Inferior parietal cortex (tissue), 1 donor: ENCODE data around the gene MTX2.
"Not testable (repeated sequence)": the region's sequence is repeated elsewhere in the genome, so short reads cannot be mapped to it uniquely, and the experiment has no call there.

Experiments used
- DNase-seq: peaks from one replicate; pipeline ENCODE4 v3.0.0-alpha.2; 2016; ENCODE audit errors: extremely low spot score

The MTX2 gene

DNA sequence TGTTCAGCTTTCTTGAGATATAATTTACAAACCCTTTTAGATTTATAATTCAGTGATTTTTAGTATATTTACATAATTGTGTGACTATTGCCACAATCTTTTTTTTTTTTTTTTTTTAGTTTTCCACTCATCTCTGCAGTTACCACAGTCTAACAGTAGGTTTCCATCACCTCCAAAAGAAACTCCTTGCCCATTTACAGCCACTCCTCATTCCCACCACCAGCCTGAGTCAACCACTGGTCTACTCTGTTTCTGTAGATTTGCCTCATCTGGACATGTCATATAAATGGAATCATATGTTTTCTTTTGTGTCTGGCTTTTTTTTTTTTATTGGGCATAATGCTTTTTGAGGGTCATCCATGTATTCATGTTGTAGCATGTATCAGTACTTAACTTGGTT lies 16.1 kb downstream of the MTX2 start:
- DNase-seq = no peak

DNA sequence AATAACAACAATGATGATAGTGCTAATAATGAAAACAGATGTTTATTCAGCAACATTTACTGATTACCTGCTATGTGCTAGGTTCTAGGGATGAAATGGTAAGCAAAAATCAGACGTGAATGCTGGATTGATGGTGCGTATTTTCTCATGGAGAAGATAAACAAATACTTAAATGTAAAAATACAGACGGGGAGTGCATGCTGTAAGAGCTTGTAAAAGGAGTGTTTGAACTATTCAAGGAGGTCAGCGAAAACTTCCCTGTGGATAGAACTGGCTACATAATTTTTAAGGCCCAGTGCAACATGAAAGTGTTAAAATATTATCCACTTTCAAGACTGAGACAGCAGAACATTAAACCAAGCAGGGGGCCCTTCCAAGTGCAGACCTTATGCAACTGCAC lies 22.1 kb downstream of the MTX2 start:
- no peak for DNase-seq

DNA sequence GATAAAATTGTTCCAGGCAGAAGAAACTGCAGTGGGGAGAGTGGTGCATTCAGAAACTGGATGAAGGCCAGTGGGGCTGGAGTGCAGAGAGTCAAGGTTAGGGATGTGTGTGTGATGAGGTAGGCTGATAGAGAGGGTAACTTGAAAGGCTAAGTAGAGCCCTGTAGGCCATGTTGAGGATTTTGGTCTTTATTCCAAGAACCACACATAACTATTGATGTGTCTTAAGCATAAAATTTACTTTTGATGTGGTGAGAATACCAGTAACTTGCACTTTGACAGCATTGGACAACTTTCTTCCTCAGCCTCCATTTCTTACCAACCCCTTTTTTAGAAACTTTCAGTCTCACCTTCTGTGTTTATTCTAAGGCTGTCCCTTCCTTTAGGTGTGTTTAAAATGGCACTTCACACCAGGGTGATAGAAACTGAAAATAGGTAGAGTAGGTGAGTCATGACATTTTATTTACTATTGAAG lies 22.6 kb downstream of the MTX2 start:
- DNase-seq = no peak

DNA sequence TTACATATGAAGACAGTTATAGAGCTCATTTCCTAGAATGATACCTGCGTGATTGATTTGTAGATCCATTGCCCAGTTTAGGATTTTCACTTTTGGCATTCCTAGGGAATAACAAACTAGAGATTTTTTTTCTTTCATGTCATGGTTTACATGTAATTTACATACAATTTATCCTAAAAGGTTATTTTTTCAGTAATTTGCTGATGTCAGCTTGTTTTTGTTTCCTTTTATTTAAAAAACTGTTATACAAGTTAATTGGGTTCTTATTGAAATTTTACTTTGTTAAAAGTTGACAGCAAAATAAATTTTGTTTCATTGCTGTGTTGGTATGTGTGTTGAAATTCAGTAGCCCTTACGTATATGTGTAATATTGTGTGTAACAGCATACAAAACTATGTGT lies 23.4 kb downstream of the MTX2 start:
- no peak for DNase-seq

DNA sequence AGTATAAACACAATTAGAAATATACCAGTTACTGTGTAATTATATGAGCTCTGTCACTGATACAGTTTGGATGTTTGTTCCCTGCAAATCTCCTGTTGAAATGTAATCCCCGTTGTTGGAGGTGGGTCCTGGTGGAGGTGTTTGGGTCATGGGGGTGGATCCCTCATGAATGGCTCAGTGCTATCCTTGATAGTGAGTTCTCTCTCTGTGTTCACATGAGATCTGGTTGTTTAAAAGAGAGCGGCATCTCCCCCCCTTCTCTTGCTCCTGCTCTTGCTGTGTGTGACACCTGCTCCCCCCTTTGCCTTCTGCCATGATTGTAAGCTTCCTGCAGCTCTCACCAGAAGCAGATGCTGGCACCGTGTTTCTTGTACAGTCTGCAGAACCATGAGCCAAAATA lies 24.1 kb downstream of the MTX2 start:
- no peak for DNase-seq

DNA sequence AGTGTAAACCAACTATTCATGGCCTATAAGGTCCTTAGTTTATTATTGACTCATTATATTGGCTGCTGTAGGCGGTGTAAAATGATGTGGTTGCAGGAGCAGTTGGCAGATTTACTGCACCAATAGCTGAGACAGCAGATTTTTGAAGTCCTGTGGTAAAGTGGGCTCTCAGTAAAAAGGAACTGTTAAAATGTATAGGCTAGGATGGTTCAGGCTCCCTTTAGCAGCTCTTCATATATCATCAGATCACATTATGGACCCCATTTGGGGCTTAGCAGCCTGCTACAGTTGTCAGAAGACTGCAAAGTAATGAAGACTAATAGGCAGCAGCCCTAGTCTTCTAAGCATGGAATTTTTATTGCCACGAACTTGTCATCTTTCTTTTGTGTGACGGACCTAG lies 27.8 kb downstream of the MTX2 start:
- no peak for DNase-seq

DNA sequence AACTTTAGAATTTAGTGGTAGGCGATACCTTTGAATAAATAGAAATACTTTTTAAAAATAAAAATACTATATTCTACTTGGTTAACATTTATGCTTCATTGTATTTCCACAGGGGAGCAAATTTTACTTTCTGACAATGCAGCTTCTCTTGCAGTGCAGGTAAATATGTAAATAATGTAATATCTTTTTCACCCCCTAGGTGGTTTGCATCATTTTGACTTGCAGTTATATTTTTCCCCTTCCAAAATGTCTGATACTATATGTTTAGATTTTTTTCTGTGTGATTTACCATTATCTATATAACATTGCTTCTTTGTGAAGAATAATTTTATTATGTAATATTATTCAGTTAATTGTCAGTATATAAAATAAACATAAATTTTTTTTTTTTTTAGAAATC lies 28.5 kb downstream of the MTX2 start:
- no peak for DNase-seq

DNA sequence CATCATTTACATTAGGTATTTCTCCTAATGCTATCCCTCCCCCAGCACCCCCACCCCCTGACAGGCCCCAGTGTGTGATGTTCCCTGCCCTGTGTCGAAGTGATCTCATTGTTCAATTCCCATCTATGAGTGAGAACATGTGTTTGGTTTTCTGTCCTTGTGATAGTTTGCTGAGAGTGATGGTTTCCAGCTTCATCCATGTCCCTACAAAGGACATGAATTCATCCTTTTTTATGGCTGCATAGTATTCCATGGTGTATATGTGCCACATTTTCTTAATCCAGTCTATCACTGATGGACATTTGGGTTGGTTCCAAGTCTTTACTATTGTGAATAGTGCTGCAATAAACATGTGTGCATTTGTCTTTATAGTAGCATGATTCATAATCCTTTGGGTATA lies 36.8 kb downstream of the MTX2 start:
- DNase-seq = not testable (repeated sequence)

DNA sequence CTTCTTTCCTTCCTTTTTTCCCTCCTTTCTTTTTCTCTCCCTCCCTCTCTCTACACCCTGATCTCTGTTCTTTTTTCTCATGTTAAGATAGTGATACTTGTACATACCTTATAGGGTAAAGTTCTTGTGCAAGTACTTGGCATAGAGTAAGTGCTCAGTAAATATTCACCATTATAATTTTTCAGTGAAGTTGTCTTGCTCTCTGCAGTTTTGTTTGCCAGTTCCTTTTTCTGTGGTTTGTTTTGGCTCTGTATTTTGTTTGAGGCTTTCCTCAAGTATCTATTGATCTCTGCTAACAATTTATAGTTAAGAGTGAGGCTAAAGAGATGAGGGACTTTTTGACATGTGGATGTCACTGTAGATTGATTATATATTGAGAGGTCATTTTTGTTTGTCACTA lies 48.0 kb downstream of the MTX2 start:
- no peak for DNase-seq

DNA sequence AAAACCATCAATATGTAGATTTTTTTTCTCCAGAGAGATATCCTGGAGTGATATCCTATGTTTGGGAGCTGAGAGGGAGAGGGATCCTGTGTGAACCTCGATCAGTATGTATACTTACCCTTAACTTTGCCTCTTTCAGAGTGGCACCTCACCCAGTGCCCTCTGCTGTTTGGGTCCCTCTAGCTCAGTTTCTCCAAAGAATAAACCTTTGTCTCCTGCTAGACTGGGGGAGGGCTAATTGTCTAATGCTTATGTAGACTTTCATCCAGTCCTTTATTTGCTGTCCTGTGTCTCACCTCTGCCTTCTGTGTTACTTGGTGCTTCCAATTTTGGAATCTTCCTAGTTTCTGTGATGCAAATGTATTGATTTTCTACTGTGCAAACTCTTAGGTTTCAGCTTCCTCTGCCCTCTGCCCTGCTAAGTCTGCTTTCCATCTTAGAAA lies 48.4 kb downstream of the MTX2 start:
- DNase-seq = no peak

DNA sequence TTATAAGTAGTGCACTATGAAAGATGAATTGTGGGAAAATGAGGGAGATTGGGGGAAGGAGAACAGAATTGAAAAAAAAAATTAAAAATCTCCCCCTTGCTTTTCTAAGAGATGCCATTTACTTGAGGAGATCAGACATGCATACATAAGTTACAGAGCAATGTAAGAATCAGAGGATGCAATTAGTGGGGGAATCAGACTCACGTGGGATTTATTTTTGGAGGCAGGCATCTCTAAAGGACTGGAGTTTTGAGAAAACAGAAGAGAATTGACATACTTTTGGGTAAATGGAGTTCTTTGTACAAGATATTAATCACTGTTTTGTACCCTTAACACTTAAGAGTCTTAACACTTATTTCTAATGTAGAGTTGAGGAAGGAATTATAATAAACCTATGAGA lies 52.7 kb downstream of the MTX2 start:
- no peak for DNase-seq

DNA sequence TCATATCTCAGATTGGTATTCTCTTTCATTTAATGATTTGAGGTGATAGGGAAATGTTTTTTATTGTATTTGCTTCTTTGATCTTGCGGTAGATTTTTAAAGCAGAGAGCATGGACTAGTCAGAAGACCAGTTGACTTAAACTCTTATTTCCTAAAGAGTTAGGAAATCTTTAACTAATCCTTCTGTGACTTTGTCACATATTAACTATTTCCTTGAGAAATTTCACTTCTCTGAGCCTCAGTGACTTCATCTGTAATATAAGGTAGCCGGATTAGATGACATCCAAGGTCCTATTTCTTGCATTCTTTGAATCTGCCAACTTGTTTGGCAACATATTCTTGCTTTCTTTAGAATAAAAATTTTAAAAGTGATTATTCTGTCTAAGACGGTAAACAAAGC lies 55.6 kb downstream of the MTX2 start:
- no peak for DNase-seq

DNA sequence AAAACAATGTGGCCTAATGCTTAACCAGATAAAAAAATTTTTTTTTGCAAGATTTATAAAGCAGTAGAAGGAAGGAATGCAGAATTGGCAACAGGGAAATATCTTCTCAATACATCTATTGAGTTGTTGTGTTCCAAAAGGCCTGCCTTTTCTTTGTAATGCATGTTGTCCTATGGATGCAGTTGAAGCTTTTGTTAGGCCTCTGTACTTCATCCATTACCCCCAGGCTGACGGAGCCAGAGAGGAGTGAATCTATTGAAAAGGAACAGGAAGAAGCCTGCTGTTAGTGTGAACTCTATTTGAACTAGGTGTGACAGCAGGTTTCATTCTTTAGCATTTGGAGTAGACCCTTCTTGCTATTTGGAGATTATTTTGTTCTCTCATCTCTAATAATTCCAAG lies 56.5 kb downstream of the MTX2 start:
- DNase-seq = no peak

DNA sequence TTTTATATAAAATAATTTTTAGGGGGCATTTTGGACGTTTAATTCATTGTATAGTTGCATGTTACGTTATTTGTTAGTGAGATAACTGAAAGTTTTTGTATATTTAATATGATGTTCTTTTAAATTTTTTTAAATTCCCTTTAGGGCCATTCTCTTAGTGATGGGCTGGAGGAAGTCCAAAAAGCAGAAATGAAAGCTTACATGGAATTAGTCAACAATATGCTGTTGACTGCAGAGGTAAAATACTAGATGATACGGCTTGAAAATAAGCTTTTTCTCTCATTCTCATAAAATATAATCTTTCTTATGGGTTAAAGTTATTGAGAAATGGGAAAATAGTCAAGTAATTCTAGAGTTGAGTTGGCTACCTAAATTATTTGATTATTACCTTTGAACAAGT lies 58.9 kb downstream of the MTX2 start:
- no peak for DNase-seq

DNA sequence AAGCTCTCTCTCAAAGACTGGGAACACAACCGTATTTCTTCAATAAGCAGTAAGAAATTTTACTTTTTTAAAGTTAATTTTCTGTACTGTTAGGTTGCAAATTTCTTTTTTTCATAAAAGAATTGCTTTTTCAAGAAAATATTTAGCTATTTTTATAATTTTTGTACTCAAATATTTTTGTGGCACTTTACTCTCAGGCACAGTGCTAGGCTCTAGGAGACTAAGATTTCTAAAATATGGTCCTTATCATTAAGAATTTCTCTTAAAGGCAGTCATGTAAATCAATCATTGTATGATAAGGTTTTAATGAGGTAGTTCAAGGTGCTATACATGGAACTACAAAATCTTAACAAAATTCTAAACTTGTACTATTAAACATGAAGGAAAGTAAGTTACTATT lies 61.4 kb downstream of the MTX2 start:
- DNase-seq = no peak

DNA sequence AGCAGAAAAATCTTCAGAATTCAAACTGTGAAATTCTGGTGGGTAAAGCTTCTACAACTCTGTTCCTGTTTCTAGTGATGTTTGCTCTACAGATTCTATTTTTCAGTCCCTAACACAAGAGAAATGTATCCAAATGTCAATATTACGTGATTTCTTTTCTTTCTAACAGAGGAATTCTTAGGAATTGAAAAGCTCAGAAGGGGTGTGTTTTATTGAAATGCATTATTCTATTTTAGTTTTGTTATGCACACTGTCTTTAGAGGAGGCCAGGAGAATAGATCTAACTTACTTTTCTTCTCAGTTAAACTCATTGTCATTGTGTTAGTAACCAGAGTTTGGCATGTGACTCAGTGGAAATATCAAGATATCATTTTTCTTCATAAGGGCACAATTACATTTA lies 62.4 kb downstream of the MTX2 start:
- no peak for DNase-seq

DNA sequence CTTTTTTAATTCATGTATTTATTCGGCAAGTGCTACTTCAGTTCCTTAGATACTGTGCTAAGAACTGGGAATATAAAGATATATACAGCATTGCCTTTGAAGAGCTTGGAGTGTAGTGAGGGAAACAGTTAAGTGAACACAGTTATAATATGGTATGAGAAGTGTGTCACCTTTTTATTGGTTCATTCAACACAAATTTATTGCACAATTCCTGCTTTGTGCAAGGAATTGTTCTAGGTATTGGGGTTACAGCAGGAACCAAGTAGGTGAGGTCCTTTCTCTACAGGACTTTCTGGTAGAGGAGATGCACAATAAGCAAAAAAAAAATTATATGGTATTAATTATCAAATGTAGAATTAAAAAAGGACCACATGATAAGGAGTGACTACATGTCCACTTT lies 65.5 kb downstream of the MTX2 start:
- DNase-seq = no peak

DNA sequence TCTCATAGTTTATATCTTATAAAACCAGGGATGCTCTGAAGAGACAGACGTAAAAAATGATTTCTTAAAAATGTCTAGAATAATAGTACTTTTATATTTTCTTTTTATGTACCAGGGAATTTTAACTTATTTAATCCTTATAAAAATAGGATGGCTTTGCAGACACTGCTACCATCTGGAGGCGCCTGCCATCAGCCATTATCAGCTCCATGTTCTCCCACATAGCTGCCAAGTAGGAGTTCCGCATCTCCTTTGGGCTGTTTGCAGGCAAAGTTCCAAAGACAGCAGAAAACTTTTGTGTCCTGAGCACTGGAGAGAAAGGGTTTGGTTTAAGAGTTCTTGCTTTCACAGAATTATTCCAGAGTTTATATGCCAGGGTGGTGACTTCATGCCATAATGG lies 69.2 kb downstream of the MTX2 start:
- no peak for DNase-seq

DNA sequence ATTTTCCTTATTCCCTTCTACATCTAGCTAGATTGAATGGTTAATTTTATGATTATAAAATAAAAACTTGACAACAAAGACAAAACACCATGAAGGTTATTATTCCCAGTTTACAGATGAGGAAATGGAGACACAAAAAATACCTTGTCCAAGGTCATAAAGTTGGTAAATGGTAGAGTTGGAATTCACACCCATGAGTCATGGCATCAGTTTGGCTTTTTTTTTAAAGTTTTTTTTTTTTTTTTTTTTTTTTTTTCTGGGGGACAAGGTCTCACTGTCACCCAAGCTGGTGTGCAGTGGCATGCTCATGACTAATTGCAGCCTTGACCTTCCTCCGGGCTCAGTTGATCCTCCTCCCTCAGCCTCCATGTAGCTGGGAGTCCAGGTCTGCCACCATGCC lies 70.0 kb downstream of the MTX2 start:
- no peak for DNase-seq

DNA sequence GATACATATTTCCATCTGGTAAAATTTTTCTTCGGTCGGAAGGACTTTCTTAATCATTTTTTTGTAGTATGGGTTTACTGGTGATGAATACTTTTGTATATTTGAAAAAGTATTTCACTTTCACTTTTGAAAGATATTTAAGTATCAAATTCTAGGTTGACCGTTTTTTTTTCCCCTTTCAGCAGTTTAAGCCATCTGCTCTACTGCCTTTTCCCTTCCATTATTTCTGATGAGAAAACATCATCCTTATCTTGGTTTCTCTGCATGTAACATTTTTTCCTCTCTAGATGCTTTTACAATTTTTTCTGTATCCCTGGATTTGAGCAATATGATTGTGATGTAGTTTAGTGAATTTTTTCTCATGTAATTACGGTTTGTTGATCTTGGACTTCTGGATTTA lies 87.0 kb downstream of the MTX2 start:
- DNase-seq = no peak

DNA sequence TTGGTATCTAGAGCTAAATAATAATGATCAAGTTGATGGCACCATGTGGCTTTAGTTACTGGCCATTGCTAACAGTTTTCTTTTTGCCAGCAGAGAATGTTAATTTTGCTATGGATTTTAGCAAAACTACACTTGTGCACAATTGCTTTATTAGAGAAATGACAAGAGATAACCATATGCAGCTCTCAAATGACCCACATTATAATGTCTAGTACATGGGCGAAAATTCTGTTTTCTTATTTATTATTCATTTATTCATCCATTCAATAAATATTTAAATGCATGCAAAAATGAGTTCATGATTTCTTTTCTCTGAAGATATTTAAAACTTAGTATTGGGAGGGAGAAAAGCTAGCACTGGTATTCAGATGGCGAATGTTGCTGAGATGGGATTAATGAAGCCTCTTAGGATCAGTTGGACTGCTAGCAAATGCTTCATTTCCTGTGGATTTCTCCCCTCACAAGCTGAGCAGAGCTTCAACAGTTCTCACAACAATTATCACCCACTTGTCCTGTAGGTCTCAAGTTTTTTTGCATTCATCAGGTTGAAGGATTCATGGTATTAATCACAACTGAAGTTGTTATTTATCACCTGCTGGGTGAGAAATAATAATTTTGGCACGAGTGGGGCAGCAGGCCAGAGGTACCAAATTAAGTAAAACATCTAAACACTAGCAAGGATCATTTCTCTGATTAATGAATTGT lies 95.2 kb downstream of the MTX2 start:
- no peak for DNase-seq

DNA sequence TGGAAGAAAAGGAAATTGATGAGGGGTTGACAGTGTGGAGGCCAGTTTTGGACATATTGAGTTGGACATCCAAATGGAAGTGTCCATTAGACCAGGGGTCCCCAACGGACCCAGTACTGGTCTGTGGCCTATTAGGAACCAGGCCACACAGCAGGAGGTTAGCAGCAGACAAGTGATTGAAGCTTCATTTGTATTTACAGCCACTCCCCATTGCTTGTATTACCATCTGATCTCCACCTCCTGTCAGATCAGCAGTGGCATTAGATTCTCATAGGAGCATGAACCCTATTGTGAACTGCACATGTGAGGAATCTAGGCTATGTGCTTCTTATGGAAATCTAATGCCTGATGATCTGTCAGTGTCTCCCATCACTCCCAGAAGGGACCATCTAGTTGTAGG lies 99.1 kb downstream of the MTX2 start:
- DNase-seq = no peak

DNA sequence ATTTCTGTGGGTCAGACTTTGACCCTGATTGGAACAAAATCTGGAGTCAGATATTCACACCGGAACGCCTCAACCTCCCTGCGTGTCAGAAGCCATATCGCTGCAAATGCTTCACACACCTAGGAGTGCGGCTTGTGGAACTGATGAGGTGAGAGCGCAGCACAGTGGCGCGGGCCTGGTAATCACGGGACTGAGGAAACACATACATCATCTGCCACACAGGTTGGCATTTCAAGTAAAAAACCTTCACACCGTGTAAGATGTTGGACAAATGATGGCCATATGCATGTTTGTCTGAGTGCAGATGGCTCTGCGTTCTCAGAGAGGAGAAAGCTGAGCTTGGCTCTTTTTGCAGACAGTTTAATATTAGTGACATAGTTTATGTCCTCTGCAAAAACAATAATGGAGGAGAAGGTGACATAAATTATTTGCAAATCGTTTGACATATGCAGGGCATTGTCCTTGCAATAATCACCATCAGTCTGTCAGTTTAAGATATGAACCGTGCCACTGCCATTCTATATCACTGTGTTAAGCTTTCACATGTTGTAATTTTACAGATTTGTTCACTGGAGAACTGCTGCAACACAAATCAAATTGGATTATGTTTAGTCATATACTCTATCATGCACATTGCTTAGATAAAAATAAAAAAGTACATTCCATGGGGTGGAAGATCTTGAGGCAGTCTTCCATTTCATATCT lies 101.4 kb downstream of the MTX2 start:
- no peak for DNase-seq

DNA sequence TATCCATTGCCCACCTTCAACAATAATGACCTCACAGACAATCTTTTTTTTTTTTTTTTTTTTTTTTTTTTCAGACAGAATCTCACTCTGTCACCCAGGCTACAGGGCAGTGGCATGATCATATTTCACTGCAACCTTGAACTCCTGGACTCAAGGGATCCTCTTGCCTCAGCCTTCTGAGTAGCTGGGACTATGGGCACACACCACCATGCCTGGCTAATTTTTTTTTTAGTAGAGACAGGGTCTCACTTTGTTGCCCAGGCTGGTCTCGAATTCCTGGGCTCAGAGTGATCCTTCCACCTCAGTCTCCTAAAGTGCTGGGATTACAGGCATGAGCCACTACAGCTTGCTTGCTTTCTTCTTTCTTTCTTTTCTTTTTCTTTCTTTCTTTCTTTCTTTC lies 103.9 kb downstream of the MTX2 start:
- DNase-seq = not testable (repeated sequence)
